ENCODE measurements around the gene SLC26A6. TPM values are rescaled to one million over a fixed set of nuclear protein-coding genes. Genes with fewer than 3 reads are reported as not detected.
A peak's percentile ranks its signal among the peaks of the same experiment; 100 is the strongest.

The SLC26A6 gene
- total RNA-seq, 4 donors from 2014 or later = 6.1 to 17.3 (median 10.1) TPM

- intact Hi-C loops (cut with DNase I; ENCODE audit: low total_unique reads) (loop anchor here (1.0 kb wide), 1 partner anchor 21 kb away; the partner anchor contains the start of gene SLC26A6), in situ Hi-C loops (cut with MboI; ENCODE audit: low sequenced_read_pairs in 4 of 4) (no loop called here)
- Histone ChIP-seq H3K27me3 (peaks cover 0 to 8% (median 7%) of the 10 kb centered on the region in 3 donors), H3K36me3 (no peaks in the 10 kb centered on the region), H3K4me1 (peaks cover 0 to 12% of the 10 kb centered on the region in 2 donors), H3K4me3 (peak overlapping the region; percentile 56 to 89 (median 64)), H3K27ac (peak overlapping the region; percentile 35 to 84 (median 62)), H3K9me3 (no peaks in the 10 kb centered on the region)
- no peak for TF ChIP-seq POLR2A (IDR thresholded peaks at IDR 0.05)
- TF ChIP-seq CTCF (IDR thresholded peaks at IDR 0.05 in 4 of 5, conservative IDR thresholded peaks at IDR 0.05 in 1 of 5) = peak; percentile 55 to 76 (median 73)
- ATAC-seq (peak; percentile 85 to 91), DNase-seq (peak; percentile 46 to 81)
These were observed 21.0 kb upstream of the SLC26A6 start for GRCh38 chr3:48656061-48656840.

GRCh38 chr3:48655606-48656005 is 20.3 kb upstream of the SLC26A6 start:
- peak overlapping the region; percentile 56 to 89 (median 64) for H3K4me3 ChIP-seq
- ATAC-seq (no peak), DNase-seq (no peak)
- in situ Hi-C loops (cut with MboI; ENCODE audit: low sequenced_read_pairs in 4 of 4) = no loop called here
- H3K9me3 ChIP-seq = no peaks in the 10 kb centered on the region
- H3K36me3 ChIP-seq = no peaks in the 10 kb centered on the region
- intact Hi-C loops (cut with DNase I; ENCODE audit: low total_unique reads) = loop anchor here (1.0 kb wide), 1 partner anchor 20 kb away; the partner anchor contains the start of gene SLC26A6
- no peak for TF ChIP-seq POLR2A (IDR thresholded peaks at IDR 0.05)
- no peak for TF ChIP-seq CTCF (IDR thresholded peaks at IDR 0.05 in 4 of 5, conservative IDR thresholded peaks at IDR 0.05 in 1 of 5)
- peaks cover 0 to 11% of the 10 kb centered on the region in 2 donors for H3K4me1 ChIP-seq
- peaks cover 0 to 4% (median 3%) of the 10 kb centered on the region in 3 donors for H3K27me3 ChIP-seq
- peak overlapping the region in 3 of 4 donors; percentile 35 to 84 (median 65) for H3K27ac ChIP-seq

GRCh38 chr3:48655063-48655462 is 19.8 kb upstream of the SLC26A6 start:
- in situ Hi-C loops (cut with MboI; ENCODE audit: low sequenced_read_pairs in 4 of 4) = no loop called here
- H3K9me3 ChIP-seq = no peaks in the 10 kb centered on the region

GRCh38 chr3:48652923-48653715 is 17.9 kb upstream of the SLC26A6 start:
- H3K36me3 ChIP-seq = no peaks in the 10 kb centered on the region
- H3K4me3 ChIP-seq = no peak overlapping the region
- DNase-seq (no peak), ATAC-seq (no peak)
- TF ChIP-seq POLR2A (IDR thresholded peaks at IDR 0.05) (no peak), CTCF (IDR thresholded peaks at IDR 0.05 in 4 of 5, conservative IDR thresholded peaks at IDR 0.05 in 1 of 5) (no peak)
- peaks cover 0 to 11% of the 10 kb centered on the region in 2 donors for H3K4me1 ChIP-seq
- intact Hi-C loops (cut with DNase I; ENCODE audit: low total_unique reads) = no loop called here
- H3K27me3 ChIP-seq = no peaks in the 10 kb centered on the region
- H3K9me3 ChIP-seq = no peaks in the 10 kb centered on the region
- no peak overlapping the region for H3K27ac ChIP-seq
- in situ Hi-C loops (cut with MboI; ENCODE audit: low sequenced_read_pairs in 4 of 4) = no loop called here

More at GRCh38 chr3:48655063-48655462, 19.8 kb upstream of the SLC26A6 start:
- Histone ChIP-seq H3K36me3 (no peaks in the 10 kb centered on the region), H3K4me1 (peaks cover 0 to 11% of the 10 kb centered on the region in 2 donors), H3K27ac (no peak overlapping the region), H3K27me3 (peaks cover 0 to under 1% (median 0%) of the 10 kb centered on the region in 3 donors), H3K4me3 (no peak overlapping the region)
- no peak for DNase-seq
- no peak for ATAC-seq
- intact Hi-C loops (cut with DNase I; ENCODE audit: low total_unique reads) = no loop called here
- TF ChIP-seq CTCF (IDR thresholded peaks at IDR 0.05 in 4 of 5, conservative IDR thresholded peaks at IDR 0.05 in 1 of 5) (no peak), POLR2A (IDR thresholded peaks at IDR 0.05) (no peak)
